OCI-LY3 (cell line): ENCODE data around the gene NCAN.

Experiments used
- EZH2phosphoT487 ChIP-seq: fragments of 200-600 bp; shearing (Covaris generic); IDR thresholded peaks from 2 replicates; pipeline ENCODE4 v1.6.1; 2018; ENCODE audit warnings: antibody characterized with exemption, mixed run types, low read depth
- TF ChIP-seq, protein P1 (sequence below): fragments of 200-600, 300-600 bp; sonication (generic); IDR thresholded peaks from 2 replicates; pipeline ENCODE4 v1.5.1; 2014; ENCODE audit warnings: antibody characterized with exemption, low read length, low read depth

DNA sequence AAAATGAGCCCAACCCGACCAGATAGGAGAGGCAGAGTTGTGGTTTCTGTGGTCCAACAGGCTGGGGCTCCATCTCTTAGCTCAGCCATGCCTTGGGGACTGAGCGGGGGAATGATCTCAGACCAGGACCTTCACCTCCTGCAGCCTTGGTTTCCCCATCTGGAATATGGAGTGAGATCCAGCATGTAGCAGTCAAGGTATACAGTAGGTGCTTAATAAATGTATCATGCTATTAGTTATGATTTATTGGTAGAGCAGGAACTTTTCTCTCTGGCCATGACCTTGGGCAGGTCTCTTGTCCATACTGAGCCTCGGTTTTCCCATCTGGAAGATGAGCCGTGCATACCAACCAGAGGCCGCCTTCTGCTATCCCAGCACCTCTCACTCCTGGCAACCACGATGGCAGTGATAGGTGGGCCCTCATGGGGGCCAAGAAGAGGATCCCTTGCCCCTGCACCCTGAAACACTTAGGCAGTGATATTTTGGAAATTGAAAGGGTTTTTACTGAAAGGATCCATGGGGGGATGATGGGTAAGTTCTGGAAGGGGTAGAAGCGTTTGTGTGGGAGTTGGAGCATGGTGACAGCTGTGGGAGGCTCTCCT is 52.2 kb downstream of the NCAN start:
- TF ChIP-seq, protein P1, sequence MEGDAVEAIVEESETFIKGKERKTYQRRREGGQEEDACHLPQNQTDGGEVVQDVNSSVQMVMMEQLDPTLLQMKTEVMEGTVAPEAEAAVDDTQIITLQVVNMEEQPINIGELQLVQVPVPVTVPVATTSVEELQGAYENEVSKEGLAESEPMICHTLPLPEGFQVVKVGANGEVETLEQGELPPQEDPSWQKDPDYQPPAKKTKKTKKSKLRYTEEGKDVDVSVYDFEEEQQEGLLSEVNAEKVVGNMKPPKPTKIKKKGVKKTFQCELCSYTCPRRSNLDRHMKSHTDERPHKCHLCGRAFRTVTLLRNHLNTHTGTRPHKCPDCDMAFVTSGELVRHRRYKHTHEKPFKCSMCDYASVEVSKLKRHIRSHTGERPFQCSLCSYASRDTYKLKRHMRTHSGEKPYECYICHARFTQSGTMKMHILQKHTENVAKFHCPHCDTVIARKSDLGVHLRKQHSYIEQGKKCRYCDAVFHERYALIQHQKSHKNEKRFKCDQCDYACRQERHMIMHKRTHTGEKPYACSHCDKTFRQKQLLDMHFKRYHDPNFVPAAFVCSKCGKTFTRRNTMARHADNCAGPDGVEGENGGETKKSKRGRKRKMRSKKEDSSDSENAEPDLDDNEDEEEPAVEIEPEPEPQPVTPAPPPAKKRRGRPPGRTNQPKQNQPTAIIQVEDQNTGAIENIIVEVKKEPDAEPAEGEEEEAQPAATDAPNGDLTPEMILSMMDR, result no peak
- TF ChIP-seq EZH2phosphoT487, result no peak
